ENCODE data around the gene PRRG1.
"Not testable (repeated sequence)": the region's sequence is repeated elsewhere in the genome, so short reads cannot be mapped to it uniquely, and the experiment has no call there.

Gene PRRG1

GRCh38 chrX:37455381-37455780, 106.2 kb downstream of the PRRG1 start:
- Mint-ChIP-seq H3K36me3 (ENCODE audit: low read depth) (peaks cover 5% of the 10 kb centered on the region), H3K4me1 (no peaks in the 10 kb centered on the region), H3K4me3 (no peak overlapping the region), H3K27ac (no peak overlapping the region), H3K9me3 (peaks cover 7% of the 10 kb centered on the region), H3K27me3 (ENCODE audit: low read depth) (no peaks in the 10 kb centered on the region)
- no peak for TF ChIP-seq CTCF (IDR thresholded peaks at IDR 0.05; ENCODE audit: unreplicated experiment in 3 of 3)

GRCh38 chrX:37460285-37460684, 111.1 kb downstream of the PRRG1 start:
- H3K36me3 Mint-ChIP-seq (ENCODE audit: low read depth); H3K27me3 Mint-ChIP-seq (ENCODE audit: low read depth); H3K4me1 Mint-ChIP-seq; H3K27ac Mint-ChIP-seq; H3K4me3 Mint-ChIP-seq: not testable (repeated sequence)
- H3K9me3 Mint-ChIP-seq = peaks cover 12% of the 10 kb centered on the region

- Mint-ChIP-seq H3K4me3 (no peak overlapping the region), H3K9me3 (peaks cover 12% of the 10 kb centered on the region), H3K27me3 (ENCODE audit: low read depth) (no peaks in the 10 kb centered on the region), H3K27ac (no peak overlapping the region), H3K36me3 (ENCODE audit: low read depth) (peaks cover 8% of the 10 kb centered on the region), H3K4me1 (no peaks in the 10 kb centered on the region)
- TF ChIP-seq CTCF (IDR thresholded peaks at IDR 0.05; ENCODE audit: unreplicated experiment in 3 of 3) = no peak
Measured at GRCh38 chrX:37462346-37462745, 113.2 kb downstream of the PRRG1 start.

GRCh38 chrX:37468124-37468739, 119.1 kb downstream of the PRRG1 start:
- Mint-ChIP-seq H3K4me1 (no peaks in the 10 kb centered on the region), H3K9me3 (no peaks in the 10 kb centered on the region), H3K4me3 (no peak overlapping the region), H3K27me3 (ENCODE audit: low read depth) (no peaks in the 10 kb centered on the region), H3K27ac (no peak overlapping the region), H3K36me3 (ENCODE audit: low read depth) (peaks cover 4% of the 10 kb centered on the region)
- no peak for TF ChIP-seq CTCF (IDR thresholded peaks at IDR 0.05; ENCODE audit: unreplicated experiment in 3 of 3)

- H3K4me1 Mint-ChIP-seq = no peaks in the 10 kb centered on the region
- H3K9me3 Mint-ChIP-seq = no peaks in the 10 kb centered on the region
- no peak overlapping the region for H3K27ac Mint-ChIP-seq
- H3K36me3 Mint-ChIP-seq (ENCODE audit: low read depth) = no peaks in the 10 kb centered on the region
- no peaks in the 10 kb centered on the region for H3K27me3 Mint-ChIP-seq (ENCODE audit: low read depth)
- H3K4me3 Mint-ChIP-seq = no peak overlapping the region
- TF ChIP-seq CTCF (IDR thresholded peaks at IDR 0.05; ENCODE audit: unreplicated experiment in 3 of 3) = no peak
Measured at GRCh38 chrX:37470711-37471110, 121.5 kb downstream of the PRRG1 start.

- Mint-ChIP-seq H3K4me1 (no peaks in the 10 kb centered on the region), H3K9me3 (no peaks in the 10 kb centered on the region), H3K27ac (no peak overlapping the region), H3K27me3 (ENCODE audit: low read depth) (no peaks in the 10 kb centered on the region), H3K4me3 (no peak overlapping the region), H3K36me3 (ENCODE audit: low read depth) (no peaks in the 10 kb centered on the region)
- no peak for TF ChIP-seq CTCF (IDR thresholded peaks at IDR 0.05; ENCODE audit: unreplicated experiment in 3 of 3)
Measured at GRCh38 chrX:37472836-37473235, 123.7 kb downstream of the PRRG1 start.

Data from nephron (organoid).